ENCODE results near the gene RSKR.

- TF ChIP-seq GATAD2A (IDR thresholded peaks at IDR 0.05) (no peak), CTCF (IDR thresholded peaks at IDR 0.05 in 2 of 3, conservative IDR thresholded peaks at IDR 0.05 in 1 of 3; ENCODE audit: insufficient read depth in 2 of 3, low read depth in 1 of 3, low read length in 3 of 3) (no peak), GTF2F1 (IDR thresholded peaks at IDR 0.05; ENCODE audit: low read depth, low read length) (no peak), REST (IDR thresholded peaks at IDR 0.05; ENCODE audit: borderline replicate concordance) (no peak), REST (CRISPR knock-in tag; IDR thresholded peaks at IDR 0.05; ENCODE audit: low read depth) (no peak), FOXA1 (IDR thresholded peaks at IDR 0.05; ENCODE audit: borderline replicate concordance) (no peak), E2F4 (CRISPR knock-in tag; IDR thresholded peaks at IDR 0.05; ENCODE audit: low read depth) (no peak), RFX5 (IDR thresholded peaks at IDR 0.05; ENCODE audit: low read depth, low read length) (no peak), SIN3A (IDR thresholded peaks at IDR 0.05; ENCODE audit: borderline replicate concordance in 2 of 2, control insufficient read depth in 1 of 2, low read depth in 2 of 2, low read length in 2 of 2) (no peak), ZHX1 (conservative IDR thresholded peaks at IDR 0.05; ENCODE audit: low read length) (no peak), CREB5 (CRISPR knock-in tag; IDR thresholded peaks at IDR 0.05) (no peak)
Measured at GRCh38 chr17:28648698-28649097, 34.7 kb upstream of the RSKR start.

Measured in K562 (cell line).